Muscle of leg (tissue), 11 donors: ENCODE data around the gene DLGAP5. TPM values are rescaled to one million over a fixed set of nuclear protein-coding genes. Genes with fewer than 3 reads are reported as not detected.

ENCODE experiments used
- DNase-seq: peaks from one replicate; pipeline ENCODE4 v3.0.0; 2013
- H3K27ac ChIP-seq: one replicate; pipeline ENCODE4 v1.5.1; 2013; ENCODE audit warnings: mild to moderate bottlenecking, low read length, control low read depth
- H3K27me3 ChIP-seq: one replicate; pipeline ENCODE4 v1.6.1; 2013; ENCODE audit warnings: low read length; ENCODE audit not compliant: control insufficient read depth, insufficient read depth
- H3K36me3 ChIP-seq: one replicate; pipeline ENCODE4 v1.6.1; 2013; ENCODE audit warnings: low read length; ENCODE audit not compliant: control insufficient read depth, insufficient read depth
- H3K4me1 ChIP-seq: one replicate; pipeline ENCODE4 v1.6.1; 2013; ENCODE audit warnings: low read length; ENCODE audit not compliant: control insufficient read depth, insufficient read depth
- H3K4me3 ChIP-seq: one replicate; pipeline ENCODE4 v1.5.1; 2013; ENCODE audit warnings: low read length, control low read depth
- H3K9me3 ChIP-seq: replicated peaks from 2 replicates; pipeline ENCODE4 v1.6.1; 2013; ENCODE audit warnings: low read depth, low read length; ENCODE audit not compliant: control insufficient read depth
- WGBS: methylation state at CpG from one replicate; pipeline ENCODE4 v1.1.5; 2013; ENCODE audit warnings: missing lambda C conversion rate; ENCODE audit not compliant: insufficient coverage; 5-methylcytosine and 5-hydroxymethylcytosine counted together
- polyA plus RNA-seq, 8 donors: library from polyadenylated mRNA; unstranded; fragments of 120-200 nt; gene quantifications; one replicate each; pipeline versions ENCODE4 v1.2.1 to v1.2.3, GENCODE V29; 2013; ENCODE audit warnings: inconsistent platforms in 1 of 8, low replicate concordance in 1 of 8; ENCODE audit not compliant: insufficient read length in 8 of 8, insufficient read depth in 1 of 8
- total RNA-seq: library from RNA; stranded (reverse); fragments of 120-200 nt; gene quantifications from one replicate; pipeline ENCODE4 v1.2.4, GENCODE V29; 2013

DLGAP5 gene
- total and polyA plus RNA-seq, 9 donors = 10.4 to 21.0 (median 13.4) TPM

DNA sequence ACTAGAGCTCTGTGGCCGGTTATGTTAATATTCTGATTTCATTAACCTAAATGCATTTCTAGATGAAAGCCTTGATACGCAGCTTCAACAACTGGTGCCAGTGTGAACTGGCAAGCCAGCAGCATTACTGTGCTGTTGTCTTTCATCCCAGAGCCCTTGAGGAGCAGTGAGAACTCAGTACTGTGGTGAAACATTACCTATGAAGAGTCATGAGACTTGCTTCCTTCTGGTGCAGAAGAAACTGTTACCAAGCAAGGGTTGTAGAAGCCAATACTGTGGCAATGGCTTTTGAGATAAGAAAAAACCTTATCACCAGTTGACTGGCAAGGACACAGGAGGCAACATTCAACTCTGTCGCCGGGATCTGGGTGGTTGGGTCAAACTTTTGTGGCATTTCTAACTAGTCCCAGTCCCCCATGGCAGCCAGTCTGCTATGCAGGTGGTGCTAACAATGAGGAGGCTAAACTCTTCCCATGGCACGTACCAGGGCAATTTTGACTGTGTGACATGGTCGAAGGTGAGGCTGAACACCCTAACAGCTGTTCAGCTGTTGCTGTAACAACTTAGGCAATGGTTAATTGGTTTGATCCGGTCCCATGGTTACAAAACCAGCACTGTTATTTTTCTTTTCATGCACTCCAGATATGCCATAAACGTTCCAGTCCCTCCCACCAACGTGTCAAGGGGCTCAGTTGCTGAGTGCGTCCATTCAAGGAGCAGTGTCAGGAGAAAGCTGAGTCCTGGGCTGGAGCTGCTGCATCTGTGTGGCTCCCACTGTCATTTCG is 74.9 kb downstream of the DLGAP5 start:
- Histone ChIP-seq H3K27ac (no peak overlapping the region), H3K4me3 (no peak overlapping the region), H3K36me3 (no peaks in the 10 kb centered on the region), H3K9me3 (no peaks in the 10 kb centered on the region), H3K4me1 (peaks cover 6% of the 10 kb centered on the region), H3K27me3 (no peaks in the 10 kb centered on the region)
- 66% methylated on average over 3 of the region's 11 CpGs for WGBS
- DNase-seq = no peak

DNA sequence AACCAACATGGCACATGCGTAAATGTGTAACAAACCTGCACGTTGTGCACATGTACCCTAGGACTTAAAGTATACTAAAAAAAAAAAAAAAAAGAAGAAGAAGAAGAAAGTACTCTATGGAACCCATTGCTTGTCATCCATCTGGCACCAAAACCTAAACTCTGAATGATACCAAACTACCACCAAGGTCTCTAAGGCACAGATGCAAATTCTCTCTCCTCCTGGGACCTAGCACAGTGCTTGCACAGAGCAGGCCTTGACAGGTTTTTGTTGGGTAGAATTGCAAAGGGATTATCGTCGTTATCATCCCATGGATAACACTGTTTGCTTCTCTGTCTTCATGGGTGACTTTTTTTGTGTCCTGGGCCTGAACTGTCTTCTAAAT is 75.5 kb downstream of the DLGAP5 start:
- Histone ChIP-seq H3K9me3 (no peaks in the 10 kb centered on the region), H3K4me3 (no peak overlapping the region), H3K27me3 (no peaks in the 10 kb centered on the region), H3K27ac (no peak overlapping the region), H3K36me3 (no peaks in the 10 kb centered on the region), H3K4me1 (peaks cover 6% of the 10 kb centered on the region)
- no CpG with 5 or more reads among the region's 4 CpGs for WGBS
- DNase-seq = no peak

DNA sequence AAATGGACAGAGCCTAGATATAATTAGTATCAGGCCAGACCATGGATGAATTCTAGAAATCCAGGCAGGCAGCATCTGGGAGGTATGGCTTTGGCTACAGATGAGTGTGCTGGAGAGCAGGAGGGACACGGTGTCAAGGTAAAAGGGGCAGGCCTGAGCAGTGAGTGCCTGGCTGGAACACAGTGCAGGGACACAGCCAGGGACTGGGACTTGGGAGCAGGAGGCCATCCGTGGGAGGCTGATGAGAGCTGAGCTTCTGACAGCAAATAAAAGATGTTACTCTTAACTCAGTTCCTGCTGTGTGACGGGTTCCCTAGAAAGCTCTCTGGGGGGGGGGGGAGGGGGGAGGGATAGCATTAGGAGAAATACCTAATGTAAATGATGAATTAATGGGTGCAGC is 75.9 kb downstream of the DLGAP5 start:
- Histone ChIP-seq H3K27me3 (no peaks in the 10 kb centered on the region), H3K4me3 (no peak overlapping the region), H3K4me1 (peaks cover 6% of the 10 kb centered on the region), H3K27ac (no peak overlapping the region), H3K36me3 (no peaks in the 10 kb centered on the region), H3K9me3 (no peaks in the 10 kb centered on the region)
- 15% methylated on average over 2 of the region's 3 CpGs for WGBS
- DNase-seq = no peak

DNA sequence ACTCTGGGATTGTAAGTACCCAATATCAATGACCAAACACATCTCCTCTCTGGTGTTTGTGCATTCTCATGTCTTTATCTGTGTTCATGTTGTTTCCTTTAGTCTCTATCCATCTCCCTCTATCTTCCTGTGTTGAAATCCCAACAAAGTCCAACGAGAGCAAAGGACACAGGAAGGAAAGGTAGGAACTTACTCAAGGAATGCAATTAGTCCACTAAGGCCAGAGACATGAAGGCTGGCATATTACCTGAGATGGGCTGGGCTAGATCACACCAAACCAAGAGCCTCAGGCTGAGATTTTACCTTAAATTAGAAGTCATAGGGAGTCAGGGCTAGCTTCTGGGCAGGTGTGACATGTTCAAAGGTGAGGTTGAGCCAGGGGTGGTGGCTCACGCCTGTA is 76.7 kb downstream of the DLGAP5 start:
- H3K36me3 ChIP-seq = no peaks in the 10 kb centered on the region
- WGBS = 100% methylated on average over 1 of the region's 2 CpGs
- no peak overlapping the region for H3K27ac ChIP-seq
- H3K9me3 ChIP-seq = no peaks in the 10 kb centered on the region
- DNase-seq = no peak
- peaks cover 6% of the 10 kb centered on the region for H3K4me1 ChIP-seq
- no peak overlapping the region for H3K4me3 ChIP-seq
- H3K27me3 ChIP-seq = no peaks in the 10 kb centered on the region

DNA sequence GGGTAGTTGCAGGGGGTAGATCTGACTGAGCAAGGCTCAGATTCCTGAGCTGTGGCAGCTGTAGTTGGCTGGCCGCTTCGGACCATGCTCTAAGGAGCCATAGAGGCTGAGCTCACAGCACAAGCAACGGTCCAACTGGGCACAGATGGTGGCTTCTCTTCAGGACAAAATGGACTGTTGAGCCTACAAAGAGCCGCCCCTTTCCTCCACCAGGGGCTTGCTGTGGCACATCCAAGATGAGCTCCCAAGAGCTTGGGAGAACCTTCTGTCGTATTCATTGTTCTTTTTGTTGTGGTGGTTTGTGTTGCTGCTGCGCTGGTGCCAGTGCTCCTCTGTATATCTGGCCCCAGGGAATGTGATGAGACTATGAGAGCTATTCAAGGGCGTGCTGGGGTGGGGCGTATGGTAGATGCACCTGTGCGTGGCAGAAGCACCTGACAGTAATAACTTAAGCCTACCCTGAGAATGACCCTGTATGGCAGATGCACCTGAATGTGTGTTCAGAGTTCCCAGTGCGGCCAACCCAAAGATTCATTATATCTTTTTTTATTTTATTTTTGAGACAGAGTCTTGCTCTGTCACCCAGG is 80.2 kb downstream of the DLGAP5 start:
- H3K36me3 ChIP-seq = no peaks in the 10 kb centered on the region
- no peak overlapping the region for H3K4me3 ChIP-seq
- H3K27ac ChIP-seq = no peak overlapping the region
- H3K4me1 ChIP-seq = peaks cover 13% of the 10 kb centered on the region
- 75% methylated on average over 7 of the region's 10 CpGs for WGBS
- H3K27me3 ChIP-seq = no peaks in the 10 kb centered on the region
- no peak for DNase-seq
- no peaks in the 10 kb centered on the region for H3K9me3 ChIP-seq

DNA sequence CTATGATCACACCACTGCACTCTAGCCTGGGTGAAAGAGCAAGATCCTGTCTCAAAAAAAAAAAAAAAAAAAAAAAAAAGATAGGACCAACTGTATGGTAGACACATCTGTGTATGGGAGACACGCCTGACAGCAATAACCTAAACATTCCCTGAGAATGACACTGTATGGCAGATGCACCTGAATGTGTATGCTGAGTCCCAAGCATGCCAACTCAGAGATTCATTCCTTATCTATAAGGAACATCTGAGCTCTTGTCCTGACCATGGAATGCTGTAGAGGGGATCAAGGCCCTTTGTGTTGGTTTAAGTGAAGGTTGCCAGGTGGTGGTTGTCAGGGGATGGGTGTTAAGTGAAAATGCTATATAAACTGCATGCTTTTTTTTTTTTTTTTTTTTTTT is 81.5 kb downstream of the DLGAP5 start:
- H3K4me1 ChIP-seq = peaks cover 13% of the 10 kb centered on the region
- no peaks in the 10 kb centered on the region for H3K9me3 ChIP-seq
- WGBS = no CpG with 5 or more reads among the region's 1 CpG
- H3K36me3 ChIP-seq = no peaks in the 10 kb centered on the region
- no peak overlapping the region for H3K4me3 ChIP-seq
- no peak overlapping the region for H3K27ac ChIP-seq
- no peaks in the 10 kb centered on the region for H3K27me3 ChIP-seq
- DNase-seq = no peak

DNA sequence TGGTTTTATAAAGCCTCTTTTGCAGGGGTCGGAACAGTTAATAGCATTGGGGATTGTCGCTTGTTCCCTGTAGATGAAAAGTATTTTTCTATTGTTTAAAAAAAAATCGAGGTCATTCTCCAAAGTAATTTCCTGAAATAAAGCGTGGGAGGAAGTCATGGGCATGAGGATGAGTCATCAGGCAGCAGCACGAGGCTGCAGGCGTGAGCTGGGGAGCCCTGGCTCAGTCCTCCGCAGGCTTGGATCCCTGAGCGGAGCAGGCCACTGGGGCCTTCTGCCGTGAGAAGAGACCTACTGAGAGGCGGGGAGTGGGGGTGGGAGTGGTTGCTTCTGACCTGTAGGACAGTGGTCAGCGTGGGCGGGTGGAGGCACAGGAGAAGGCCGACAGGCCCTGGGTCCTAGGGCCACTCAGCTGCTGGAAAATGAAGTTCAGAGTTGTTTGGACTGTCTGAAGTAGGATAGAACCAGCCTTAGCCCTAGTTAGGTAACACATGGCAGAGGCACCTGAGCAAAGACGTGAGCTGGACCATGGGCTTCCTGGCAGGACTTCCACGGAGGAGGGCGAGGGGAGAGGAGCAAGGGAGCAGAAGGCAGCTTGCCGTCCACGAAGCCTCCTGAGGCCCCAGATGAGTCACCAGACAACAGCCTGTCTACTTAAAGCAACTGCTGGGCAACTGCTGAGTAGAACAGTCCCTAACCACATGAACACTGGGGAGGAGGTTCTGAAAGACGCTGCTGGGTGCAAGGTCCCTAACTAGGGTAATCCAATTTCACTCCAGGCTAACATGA is 83.4 kb downstream of the DLGAP5 start:
- Histone ChIP-seq H3K27me3 (no peaks in the 10 kb centered on the region), H3K9me3 (peaks cover 5% of the 10 kb centered on the region), H3K4me3 (no peak overlapping the region), H3K27ac (peak overlapping the region; percentile 85), H3K36me3 (no peaks in the 10 kb centered on the region), H3K4me1 (peaks cover 24% of the 10 kb centered on the region)
- peak; percentile 91 for DNase-seq
- WGBS = 28% methylated on average over 14 of the region's 19 CpGs

DNA sequence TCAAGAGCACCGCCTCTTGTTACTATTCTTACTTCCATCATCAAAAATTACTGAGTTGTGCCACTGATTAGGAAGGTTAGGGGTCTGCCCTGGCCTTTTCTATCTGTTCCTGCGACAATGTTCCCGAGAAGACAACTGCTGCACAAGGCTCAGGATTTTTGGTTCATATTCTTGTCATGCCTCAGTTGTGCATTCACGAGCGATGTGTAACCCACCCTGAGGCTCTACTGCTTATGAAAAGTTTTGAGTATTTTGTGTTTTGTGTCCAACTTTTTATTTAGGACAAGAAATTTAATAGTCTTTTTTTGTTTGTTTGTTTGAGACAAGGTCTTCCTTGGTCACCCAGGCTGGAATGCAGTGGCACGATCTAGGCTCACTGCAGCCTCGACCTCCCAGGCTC is 85.4 kb downstream of the DLGAP5 start:
- 81% methylated on average over 3 of the region's 7 CpGs for WGBS
- Histone ChIP-seq H3K9me3 (peaks cover 5% of the 10 kb centered on the region), H3K27ac (no peak overlapping the region), H3K4me3 (no peak overlapping the region), H3K4me1 (peaks cover 35% of the 10 kb centered on the region), H3K36me3 (no peaks in the 10 kb centered on the region), H3K27me3 (no peaks in the 10 kb centered on the region)
- no peak for DNase-seq

DNA sequence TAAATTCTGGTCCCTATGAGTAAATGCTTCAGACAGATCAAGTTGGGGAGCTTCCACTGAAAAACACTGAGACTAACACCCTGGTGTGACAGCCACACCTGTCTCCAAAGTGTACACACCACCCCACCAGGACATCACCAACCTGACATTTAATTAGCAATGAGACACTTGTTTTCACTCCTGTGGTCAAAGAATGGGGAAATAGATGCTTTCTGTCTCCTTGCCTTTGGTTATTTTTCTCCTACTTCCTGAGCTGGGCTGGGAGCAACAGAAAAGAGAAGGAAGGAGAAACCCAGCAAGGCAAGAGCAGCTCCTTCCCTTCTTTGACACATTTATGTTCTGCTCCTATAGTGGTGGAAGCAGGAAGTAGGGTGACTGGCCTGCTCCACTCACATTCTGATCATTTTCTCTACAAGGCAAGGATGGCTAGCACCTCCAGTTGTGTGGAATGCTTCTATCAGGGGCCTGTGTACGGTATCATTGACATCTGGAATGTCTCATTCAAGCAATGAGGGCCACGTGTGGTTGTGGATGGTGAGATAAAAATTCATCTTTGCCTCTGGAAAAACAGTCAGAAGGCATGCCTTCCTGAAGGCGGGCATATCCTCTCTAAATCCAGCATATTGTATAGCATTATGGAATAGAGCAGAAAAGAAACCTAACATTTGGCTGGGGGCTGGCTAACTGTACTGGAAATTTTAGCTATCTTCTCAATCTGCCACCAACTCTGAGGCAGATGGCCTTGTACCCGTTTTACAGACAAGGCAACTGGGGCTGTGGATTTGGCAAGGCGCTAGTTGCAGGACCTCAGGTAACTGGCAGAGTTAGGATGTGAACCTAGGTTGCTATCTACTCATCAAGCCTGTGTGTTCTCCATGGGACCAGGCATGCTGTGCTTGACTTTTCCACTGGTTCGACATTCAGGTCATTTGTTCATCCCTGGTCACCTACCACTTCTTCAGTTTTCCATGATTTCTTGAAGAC is 87.1 kb downstream of the DLGAP5 start:
- 67% methylated on average over 1 of the region's 6 CpGs for WGBS
- peak overlapping the region; percentile 91 for H3K27ac ChIP-seq
- peaks cover 38% of the 10 kb centered on the region for H3K4me1 ChIP-seq
- H3K9me3 ChIP-seq = peaks cover 5% of the 10 kb centered on the region
- H3K36me3 ChIP-seq = no peaks in the 10 kb centered on the region
- no peaks in the 10 kb centered on the region for H3K27me3 ChIP-seq
- H3K4me3 ChIP-seq = no peak overlapping the region
- DNase-seq = peak; percentile 55
